ENCODE measurements around the gene ALDH4A1.

The ALDH4A1 gene

GRCh38 chr1:18907021-18907916 lies 4.9 kb upstream of the ALDH4A1 start:
- Histone ChIP-seq H3K9me3 (replicated peaks in 1 of 11) (peaks cover 9 to 18% (median 13%) of the 10 kb centered on the region in 11 experiments; a peak in 19 of 22 replicates), H4K20me1 (0 out of 22 replicates have a peak, but pooled peaks cover 0 to 6% (median 0%) of the 10 kb centered on the region in 11 experiments), H3K27ac (peak overlapping the region; percentile 60 to 92 (median 82); a peak in 21 of 22 replicates), H3K36me3 (peaks cover 19 to 32% (median 28%) of the 10 kb centered on the region in 11 experiments), H3K4me3 (peak overlapping the region; percentile 9 to 60 (median 48); a peak in 19 of 20 replicates), H3K4me2 (peak overlapping the region; percentile 88 to 95 (median 93)), H3K9ac (peak overlapping the region; percentile 55 to 84 (median 73); a peak in 21 of 22 replicates), H3K4me1 (peaks cover 52 to 86% (median 80%) of the 10 kb centered on the region in 10 experiments), H3K27me3 (no peaks in the 10 kb centered on the region)
- no peak for TF ChIP-seq Cebpa-rat (IDR thresholded peaks at IDR 0.05)

DNA sequence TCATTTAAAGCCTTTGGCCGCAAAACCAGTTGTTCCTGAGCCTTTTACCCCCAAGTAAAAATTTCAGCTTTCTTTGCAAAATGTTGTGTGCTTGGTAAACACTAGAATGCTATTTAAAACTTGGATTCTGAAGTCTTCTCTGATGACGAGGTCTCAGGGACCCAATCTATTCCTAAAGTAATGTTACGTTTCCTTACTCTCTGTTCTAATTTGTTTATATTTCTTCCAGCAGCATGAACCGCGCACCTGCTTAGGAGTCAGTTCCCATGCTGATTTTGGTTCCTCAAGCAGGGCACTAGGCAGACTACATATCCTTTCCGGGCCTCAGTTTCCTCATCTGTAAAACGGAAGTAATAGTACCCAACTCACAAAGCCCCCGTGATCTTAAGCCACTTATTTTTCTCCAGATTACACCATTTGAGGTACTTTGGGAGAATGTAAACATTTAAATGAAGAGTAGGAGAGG lies 969 bp upstream of the ALDH4A1 start:
- H3K9ac ChIP-seq, result peak overlapping the region; percentile 84 to 97 (median 90)
- H3K4me2 ChIP-seq, result peak overlapping the region; percentile 84 to 98 (median 94)
- H3K27me3 ChIP-seq, result no peaks in the 10 kb centered on the region
- peaks cover 62 to 90% (median 88%) of the 10 kb centered on the region in 10 experiments for H3K4me1 ChIP-seq
- peaks cover 0 to 17% (median 7%) of the 10 kb centered on the region in 11 experiments; a peak in 6 of 22 replicates for H4K20me1 ChIP-seq
- H3K9me3 ChIP-seq (replicated peaks in 1 of 11), result no peaks in the 10 kb centered on the region
- no peak for TF ChIP-seq Cebpa-rat (IDR thresholded peaks at IDR 0.05)
- H3K36me3 ChIP-seq, result peaks cover 0 to 6% (median 0%) of the 10 kb centered on the region in 11 experiments; a peak in 1 of 22 replicates
- peak overlapping the region; percentile 75 to 95 (median 89) for H3K4me3 ChIP-seq
- H3K27ac ChIP-seq, result peak overlapping the region in 10 of 11 experiments; percentile 89 to 99 (median 94); a peak in 19 of 22 replicates

- Histone ChIP-seq H3K36me3 (peaks cover 0 to 16% (median 7%) of the 10 kb centered on the region in 11 experiments; a peak in 9 of 22 replicates), H4K20me1 (peaks cover 0 to 17% (median 7%) of the 10 kb centered on the region in 11 experiments; a peak in 7 of 22 replicates), H3K27ac (peak overlapping the region; percentile 89 to 99 (median 95)), H3K4me2 (peak overlapping the region; percentile 86 to 98 (median 94)), H3K27me3 (no peaks in the 10 kb centered on the region), H3K4me3 (peak overlapping the region; percentile 75 to 95 (median 89)), H3K9ac (peak overlapping the region; percentile 84 to 97 (median 90)), H3K9me3 (replicated peaks in 1 of 11) (no peaks in the 10 kb centered on the region), H3K4me1 (peaks cover 49 to 77% (median 75%) of the 10 kb centered on the region in 10 experiments)
- TF ChIP-seq Cebpa-rat (IDR thresholded peaks at IDR 0.05), result no peak
Measured at GRCh38 chr1:18901952-18902522, 318 bp downstream of the ALDH4A1 start.

DNA sequence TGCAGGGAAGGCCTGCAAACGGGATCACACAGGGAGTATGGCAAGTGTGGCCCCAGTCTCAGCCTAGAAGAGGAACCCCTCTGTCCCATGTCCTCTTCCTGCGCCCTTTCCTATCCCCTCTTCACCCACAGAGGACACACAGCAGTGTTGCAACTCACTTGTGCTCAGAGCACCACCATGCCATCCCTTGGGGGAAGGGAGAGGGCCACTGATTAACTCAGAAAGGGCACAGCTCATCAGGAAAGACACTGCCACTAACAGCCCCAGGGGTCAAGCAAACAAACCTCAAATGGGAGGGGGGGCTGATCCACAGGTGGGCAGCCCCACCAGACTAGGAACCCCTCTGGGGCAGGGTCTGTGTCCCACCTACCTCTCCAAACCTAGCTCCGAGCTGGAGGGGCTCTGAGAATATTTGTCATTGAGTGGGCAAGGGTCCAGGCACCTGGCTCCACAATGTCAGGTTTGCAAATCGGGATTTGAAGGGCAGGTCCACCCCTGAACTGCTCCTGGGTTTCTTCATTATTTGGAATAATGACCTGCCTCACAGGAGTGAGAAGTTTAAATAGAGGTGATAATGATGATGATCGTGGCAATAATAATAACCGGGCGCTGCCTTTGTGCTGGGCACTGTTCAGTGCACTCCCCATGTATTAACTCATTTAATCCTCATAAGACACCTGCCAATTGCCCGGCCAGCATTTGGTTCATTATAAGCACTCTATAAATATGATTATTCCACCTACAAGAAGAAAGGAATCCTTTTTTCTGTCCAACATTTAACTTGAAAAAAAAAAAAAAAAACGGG lies 1.0 kb downstream of the ALDH4A1 start:
- peaks cover 0 to 17% (median 7%) of the 10 kb centered on the region in 11 experiments; a peak in 7 of 22 replicates for H4K20me1 ChIP-seq
- H3K27me3 ChIP-seq, result no peaks in the 10 kb centered on the region
- TF ChIP-seq Cebpa-rat (IDR thresholded peaks at IDR 0.05), result no peak
- peak overlapping the region in 5 of 11 experiments; percentile 11 to 98 (median 89); a peak in 6 of 22 replicates for H3K27ac ChIP-seq
- peak overlapping the region; percentile 84 to 97 (median 90); a peak in 20 of 22 replicates for H3K9ac ChIP-seq
- H3K9me3 ChIP-seq (replicated peaks in 1 of 11), result no peaks in the 10 kb centered on the region
- peak overlapping the region; percentile 75 to 95 (median 89) for H3K4me3 ChIP-seq
- H3K4me2 ChIP-seq, result peak overlapping the region; percentile 86 to 98 (median 94)
- peaks cover 0 to 23% (median 8%) of the 10 kb centered on the region in 11 experiments; a peak in 9 of 22 replicates for H3K36me3 ChIP-seq
- peaks cover 42 to 70% (median 68%) of the 10 kb centered on the region in 10 experiments for H3K4me1 ChIP-seq

- Histone ChIP-seq H3K36me3 (peaks cover 0 to 30% (median 8%) of the 10 kb centered on the region in 11 experiments; a peak in 11 of 22 replicates), H4K20me1 (peaks cover 0 to 17% (median 7%) of the 10 kb centered on the region in 11 experiments; a peak in 8 of 22 replicates), H3K4me1 (peaks cover 36 to 65% (median 58%) of the 10 kb centered on the region in 10 experiments), H3K27me3 (no peaks in the 10 kb centered on the region), H3K4me2 (peak overlapping the region; percentile 86 to 98 (median 94); a peak in 21 of 22 replicates), H3K9ac (peak overlapping the region in 6 of 11 experiments; percentile 84 to 97 (median 92); a peak in 9 of 22 replicates), H3K4me3 (peak overlapping the region in 2 of 10 experiments; percentile 87 to 89; a peak in 2 of 20 replicates), H3K27ac (peak overlapping the region in 3 of 11 experiments; percentile 10 to 95 (median 11); a peak in 5 of 22 replicates), H3K9me3 (replicated peaks in 1 of 11) (no peaks in the 10 kb centered on the region)
- no peak; a peak in 1 of 22 replicates for TF ChIP-seq Cebpa-rat (IDR thresholded peaks at IDR 0.05)
Measured at GRCh38 chr1:18900303-18900841, 2.0 kb downstream of the ALDH4A1 start.

DNA sequence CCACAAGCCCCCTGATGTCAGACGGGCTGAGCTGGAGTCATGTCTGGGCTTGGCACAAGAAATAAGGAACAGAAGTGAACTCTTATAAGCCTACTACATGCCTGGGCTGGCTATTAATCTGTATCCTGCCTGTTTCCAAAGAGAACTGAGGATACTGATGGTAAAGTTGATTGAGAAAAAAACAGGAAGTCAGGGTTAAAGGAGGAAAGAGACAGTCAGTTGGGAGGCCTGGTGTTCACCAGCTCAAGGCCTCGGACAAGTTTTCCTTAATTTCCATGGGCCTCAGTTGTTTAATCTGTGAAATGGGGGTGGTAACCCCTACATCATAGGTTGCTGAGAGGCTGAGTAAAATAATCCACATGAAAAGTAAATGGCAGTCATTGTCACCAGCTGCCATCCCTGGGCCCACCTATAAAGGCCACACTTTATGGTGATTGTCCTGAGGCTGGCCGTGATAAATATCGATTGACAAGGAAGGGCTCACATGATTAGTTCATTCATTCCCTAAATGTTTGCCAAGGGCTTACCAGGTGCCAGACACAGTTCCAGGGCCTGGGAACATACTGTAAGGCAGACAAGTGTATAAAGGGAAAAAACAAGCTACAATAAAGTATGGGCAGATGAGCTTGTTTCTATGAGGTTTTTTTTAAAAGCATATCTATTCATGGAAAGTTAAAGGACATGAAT lies 2.8 kb downstream of the ALDH4A1 start:
- no peak for TF ChIP-seq Cebpa-rat (IDR thresholded peaks at IDR 0.05)

GRCh38 chr1:18898567-18898966 lies 3.8 kb downstream of the ALDH4A1 start:
- no peaks in the 10 kb centered on the region for H3K9me3 ChIP-seq (replicated peaks in 1 of 11)
- H3K9ac ChIP-seq, result 0 out of 22 replicates have a peak overlapping the region, but pooled peaks of 1 of the 11 experiments have one; percentile 29
- peak overlapping the region in 5 of 11 experiments; percentile 8 to 95 (median 91); a peak in 5 of 22 replicates for H3K4me2 ChIP-seq
- peaks cover 40 to 56% (median 51%) of the 10 kb centered on the region in 10 experiments for H3K4me1 ChIP-seq
- peaks cover 0 to 21% (median 7%) of the 10 kb centered on the region in 11 experiments; a peak in 8 of 22 replicates for H4K20me1 ChIP-seq
- H3K4me3 ChIP-seq, result no peak overlapping the region
- peaks cover 0 to 36% (median 8%) of the 10 kb centered on the region in 11 experiments; a peak in 11 of 22 replicates for H3K36me3 ChIP-seq
- no peaks in the 10 kb centered on the region for H3K27me3 ChIP-seq
- no peak for TF ChIP-seq Cebpa-rat (IDR thresholded peaks at IDR 0.05)
- no peak overlapping the region for H3K27ac ChIP-seq

More for the DNA sequence above, 2.8 kb downstream of the ALDH4A1 start:
- peaks cover 42 to 64% (median 55%) of the 10 kb centered on the region in 10 experiments for H3K4me1 ChIP-seq
- H3K27ac ChIP-seq, result peak overlapping the region in 2 of 11 experiments; percentile 0 to 11; a peak in 1 of 22 replicates
- H3K4me2 ChIP-seq, result peak overlapping the region; percentile 41 to 95 (median 54); a peak in 19 of 22 replicates
- peak overlapping the region in 2 of 11 experiments; percentile 29 to 84; a peak in 2 of 22 replicates for H3K9ac ChIP-seq
- H3K36me3 ChIP-seq, result peaks cover 0 to 36% (median 8%) of the 10 kb centered on the region in 11 experiments; a peak in 11 of 22 replicates
- H3K27me3 ChIP-seq, result no peaks in the 10 kb centered on the region
- no peak overlapping the region for H3K4me3 ChIP-seq
- peaks cover 0 to 21% (median 7%) of the 10 kb centered on the region in 11 experiments; a peak in 8 of 22 replicates for H4K20me1 ChIP-seq
- no peaks in the 10 kb centered on the region for H3K9me3 ChIP-seq (replicated peaks in 1 of 11)

All from BLaER1 treated with 17β-estradiol and CSF1 and Interleukin-3, amounts not matched to agents 10 nM and 100 nM (cell line).